ENCODE results near the gene EXOC8. TPM values are rescaled to one million over a fixed set of nuclear protein-coding genes. Genes with fewer than 3 reads are reported as not detected.

Gene EXOC8
- total RNA-seq, 1 donor from 2014 or later: 9.9 TPM

DNA sequence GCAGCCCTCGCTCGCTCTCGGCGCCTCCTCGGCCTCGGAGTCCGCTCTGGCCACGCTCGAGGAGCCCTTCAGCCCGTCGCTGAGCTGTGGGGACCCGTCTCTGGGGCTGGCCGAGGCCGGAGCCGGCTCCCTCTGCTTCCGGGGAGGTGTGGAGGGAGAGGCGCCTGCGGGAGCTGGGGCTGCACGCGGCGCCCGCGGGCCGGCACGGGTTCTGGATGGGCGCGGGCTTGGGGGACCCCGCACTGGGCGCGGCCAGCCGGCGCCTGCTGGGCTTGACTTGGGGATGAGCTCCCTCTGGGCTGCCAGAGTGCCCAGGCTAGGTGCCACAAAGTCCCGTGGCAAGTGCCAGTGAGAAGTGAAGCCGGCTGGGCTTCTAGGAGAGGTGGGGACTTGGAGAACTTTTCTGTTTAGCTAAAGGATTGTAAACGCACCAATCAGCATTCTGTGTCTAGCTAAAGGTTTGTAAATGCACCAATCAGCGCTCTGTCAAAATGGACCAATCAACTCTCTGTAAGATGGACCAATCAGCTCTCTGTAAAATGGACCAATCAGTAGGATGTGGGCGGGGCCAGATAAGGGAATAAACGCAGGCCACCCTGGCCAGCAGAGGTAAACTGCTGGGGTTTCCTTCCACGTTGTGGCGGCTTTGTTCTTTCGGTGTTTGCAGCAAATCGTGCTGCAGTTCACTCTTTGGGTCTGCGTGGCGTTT lies 20.2 kb downstream of the EXOC8 start:
- Histone ChIP-seq H3K4me3 (no peak overlapping the region), H3K27ac (no peak overlapping the region), H3K27me3 (no peaks in the 10 kb centered on the region), H3K36me3 (no peaks in the 10 kb centered on the region), H3K4me1 (no peaks in the 10 kb centered on the region), H3K9me3 (no peaks in the 10 kb centered on the region)
- intact Hi-C loops (cut with DNase I): no loop called here
- no peak for DNase-seq (ENCODE audit: low spot score in 2 of 2)
- TF ChIP-seq, protein P1, sequence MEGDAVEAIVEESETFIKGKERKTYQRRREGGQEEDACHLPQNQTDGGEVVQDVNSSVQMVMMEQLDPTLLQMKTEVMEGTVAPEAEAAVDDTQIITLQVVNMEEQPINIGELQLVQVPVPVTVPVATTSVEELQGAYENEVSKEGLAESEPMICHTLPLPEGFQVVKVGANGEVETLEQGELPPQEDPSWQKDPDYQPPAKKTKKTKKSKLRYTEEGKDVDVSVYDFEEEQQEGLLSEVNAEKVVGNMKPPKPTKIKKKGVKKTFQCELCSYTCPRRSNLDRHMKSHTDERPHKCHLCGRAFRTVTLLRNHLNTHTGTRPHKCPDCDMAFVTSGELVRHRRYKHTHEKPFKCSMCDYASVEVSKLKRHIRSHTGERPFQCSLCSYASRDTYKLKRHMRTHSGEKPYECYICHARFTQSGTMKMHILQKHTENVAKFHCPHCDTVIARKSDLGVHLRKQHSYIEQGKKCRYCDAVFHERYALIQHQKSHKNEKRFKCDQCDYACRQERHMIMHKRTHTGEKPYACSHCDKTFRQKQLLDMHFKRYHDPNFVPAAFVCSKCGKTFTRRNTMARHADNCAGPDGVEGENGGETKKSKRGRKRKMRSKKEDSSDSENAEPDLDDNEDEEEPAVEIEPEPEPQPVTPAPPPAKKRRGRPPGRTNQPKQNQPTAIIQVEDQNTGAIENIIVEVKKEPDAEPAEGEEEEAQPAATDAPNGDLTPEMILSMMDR (IDR thresholded peaks at IDR 0.05): no peak

DNA sequence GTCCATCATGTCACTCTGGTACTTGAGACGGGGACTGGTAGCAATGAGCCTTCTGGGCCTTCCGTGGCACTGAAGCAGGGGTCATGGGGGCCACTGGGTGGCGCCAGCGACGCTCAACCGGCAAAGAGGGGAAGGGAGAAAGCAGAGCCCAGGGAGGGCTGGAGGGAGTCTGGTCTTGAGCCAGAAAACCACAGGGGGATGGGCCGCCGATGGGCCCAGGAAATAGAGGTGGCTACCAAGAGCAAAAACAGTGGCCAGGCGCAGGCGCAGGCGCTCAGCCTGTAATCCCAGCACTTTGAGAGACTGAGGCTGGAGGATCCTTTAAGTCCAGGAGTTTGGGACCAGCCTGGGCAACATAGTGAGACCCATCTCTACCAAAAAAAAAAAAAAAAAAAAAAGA lies 21.8 kb downstream of the EXOC8 start:
- Histone ChIP-seq H3K9me3 (no peaks in the 10 kb centered on the region), H3K4me3 (no peak overlapping the region), H3K27ac (no peak overlapping the region), H3K4me1 (no peaks in the 10 kb centered on the region), H3K36me3 (no peaks in the 10 kb centered on the region), H3K27me3 (no peaks in the 10 kb centered on the region)
- DNase-seq (ENCODE audit: low spot score in 2 of 2): peak in 1 of 2 donors; percentile 39
- intact Hi-C loops (cut with DNase I): no loop called here
- TF ChIP-seq, protein P1 (IDR thresholded peaks at IDR 0.05): peak in 1 of 3 experiments; percentile 35

DNA sequence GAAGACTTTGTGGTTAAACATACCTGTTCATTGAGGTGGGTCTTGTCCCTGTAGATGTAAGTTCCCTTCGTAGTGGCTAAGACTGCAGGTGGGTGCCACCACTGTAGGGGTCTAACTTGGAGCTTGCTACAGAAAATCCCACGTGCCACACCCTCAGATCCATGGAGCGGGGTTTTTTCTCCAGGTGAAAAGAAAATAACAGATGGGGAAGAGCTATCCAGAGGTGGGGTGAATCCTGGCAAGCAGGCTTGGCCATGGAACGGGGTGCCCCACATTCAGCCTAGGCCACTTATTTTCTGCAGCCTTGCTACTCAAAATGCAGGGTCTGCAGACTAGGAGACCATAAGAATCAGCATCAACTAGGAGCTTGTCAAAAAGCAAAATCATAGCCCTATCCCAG lies 24.0 kb downstream of the EXOC8 start:
- intact Hi-C loops (cut with DNase I): no loop called here
- no peaks in the 10 kb centered on the region for H3K36me3 ChIP-seq

DNA sequence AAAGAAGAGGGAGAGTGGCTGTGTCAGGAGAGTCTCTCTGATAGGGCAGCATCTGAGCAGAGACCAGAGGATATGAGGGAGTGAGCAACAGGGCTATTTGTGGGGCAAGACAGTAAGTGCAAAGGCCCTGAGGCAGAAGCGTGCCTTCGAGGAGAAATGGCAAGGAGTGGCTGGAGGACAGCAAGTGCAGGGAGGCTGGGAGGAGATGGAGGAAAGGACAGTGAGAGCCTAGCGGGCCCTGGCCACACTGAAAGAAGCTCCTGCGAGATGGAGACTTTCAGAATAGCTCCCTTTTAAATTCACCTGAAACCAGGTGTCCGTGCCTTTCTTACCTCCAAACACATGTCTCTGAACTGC lies 25.2 kb downstream of the EXOC8 start:
- TF ChIP-seq, protein P1 (IDR thresholded peaks at IDR 0.05): no peak
- Histone ChIP-seq H3K9me3 (no peaks in the 10 kb centered on the region), H3K36me3 (no peaks in the 10 kb centered on the region), H3K4me1 (no peaks in the 10 kb centered on the region), H3K27me3 (no peaks in the 10 kb centered on the region), H3K27ac (no peak overlapping the region), H3K4me3 (no peak overlapping the region)
- intact Hi-C loops (cut with DNase I): no loop called here
- no peak for DNase-seq (ENCODE audit: low spot score in 2 of 2)

More for the DNA sequence above, 24.0 kb downstream of the EXOC8 start:
- Histone ChIP-seq H3K27ac (no peak overlapping the region), H3K27me3 (no peaks in the 10 kb centered on the region), H3K4me3 (no peak overlapping the region), H3K4me1 (no peaks in the 10 kb centered on the region), H3K9me3 (no peaks in the 10 kb centered on the region)
- DNase-seq (ENCODE audit: low spot score in 2 of 2): peak in 1 of 2 donors; percentile 2
- TF ChIP-seq, protein P1 (IDR thresholded peaks at IDR 0.05): no peak

DNA sequence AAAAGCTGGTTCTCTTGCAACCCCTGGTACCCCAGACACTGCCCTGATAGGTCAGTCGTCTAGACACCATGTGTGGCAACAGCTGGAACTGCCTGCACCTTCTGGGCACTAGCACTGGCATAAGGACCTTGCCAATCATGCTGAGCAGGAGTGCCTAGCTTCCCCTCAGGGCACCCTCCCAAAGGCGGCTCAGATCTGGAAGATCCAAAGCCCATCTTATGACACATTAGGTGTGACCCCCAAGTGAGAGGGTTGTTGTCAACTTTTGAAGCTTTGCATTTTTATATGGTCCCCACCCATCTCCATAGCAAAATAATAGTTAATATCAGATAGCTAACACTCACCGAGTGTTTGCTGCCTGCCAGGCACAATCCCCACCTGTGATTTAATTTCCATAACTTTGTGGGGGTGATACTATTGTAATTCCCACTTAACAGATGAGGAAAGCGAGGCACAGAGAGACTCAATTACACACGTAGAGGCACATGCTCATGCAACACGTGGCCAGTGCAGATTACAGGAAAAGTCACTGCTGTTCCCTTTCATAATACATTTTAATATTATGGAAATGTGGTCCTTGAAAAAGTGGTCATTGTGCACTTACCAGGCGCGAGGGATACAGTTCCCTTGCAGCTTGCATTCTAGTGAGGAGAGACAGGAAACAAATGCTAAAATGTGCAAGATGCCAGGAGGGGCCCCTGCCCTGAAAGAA lies 25.8 kb downstream of the EXOC8 start:
- Histone ChIP-seq H3K4me1 (no peaks in the 10 kb centered on the region), H3K9me3 (no peaks in the 10 kb centered on the region), H3K27ac (no peak overlapping the region), H3K27me3 (no peaks in the 10 kb centered on the region), H3K36me3 (no peaks in the 10 kb centered on the region), H3K4me3 (no peak overlapping the region)
- TF ChIP-seq, protein P1 (IDR thresholded peaks at IDR 0.05): no peak
- DNase-seq (ENCODE audit: low spot score in 2 of 2): no peak
- intact Hi-C loops (cut with DNase I): no loop called here
